Measurements from ENCODE around the gene SCARF2.

The SCARF2 gene

GRCh38 chr22:20418211-20418788 is 19.3 kb downstream of the SCARF2 start:
- Histone ChIP-seq H3K4me1 (ENCODE audit: control insufficient read depth, insufficient read depth, low read length) (no peaks in the 10 kb centered on the region), H3K36me3 (ENCODE audit: control insufficient read depth in 2 of 2, insufficient read depth in 1 of 2, low read length in 2 of 2) (no peaks in the 10 kb centered on the region), H3K27ac (ENCODE audit: extremely low read depth, low read depth, low read length) (no peak overlapping the region), H3K4me3 (ENCODE audit: low read depth, low read length) (peak overlapping the region; percentile 40), H3K9me3 (ENCODE audit: control insufficient read depth, insufficient read depth, low read depth, low read length) (no peaks in the 10 kb centered on the region)
- ChIA-PET POLR2A (interaction anchor here (0.6 to 1.1 kb wide), 11 partner anchors 12 to 227 kb away, joined by 3 to 8 read pairs (median 5); partner anchors contain the start of genes DGCR6L and KLHL22), CTCF (interaction anchor here (0.5 to 4.5 kb wide), 44 partner anchors 10 to 585 kb away, joined by 3 to 133 read pairs (median 4); partner anchors contain the start of genes DGCR6L and ZNF74)
- peak; percentile 100 for TF ChIP-seq ZNF362 (tag by site-specific recombination; IDR thresholded peaks at IDR 0.05)
- TF ChIP-seq HOXA7 (CRISPR knock-in tag; IDR thresholded peaks at IDR 0.05; ENCODE audit: borderline replicate concordance): no peak
- TF ChIP-seq ZNF391 (tag by site-specific recombination; IDR thresholded peaks at IDR 0.05; ENCODE audit: borderline replicate concordance, low read depth): peak; percentile 55; the same call in 1 of the 2 replicates
- TF ChIP-seq ZNF133 (tag by site-specific recombination; IDR thresholded peaks at IDR 0.05): no peak
- no peak for TF ChIP-seq ZNF624 (tag by site-specific recombination; IDR thresholded peaks at IDR 0.05)
- TF ChIP-seq ZNF639 (tag by site-specific recombination; IDR thresholded peaks at IDR 0.05): no peak
- no peak for TF ChIP-seq ZBTB6 (tag by site-specific recombination; IDR thresholded peaks at IDR 0.05)
- 0 out of 2 replicates have a peak, but pooled peaks have one; percentile 78 for TF ChIP-seq ZNF121 (tag by site-specific recombination; IDR thresholded peaks at IDR 0.05)
- TF ChIP-seq GLI2 (tag by site-specific recombination; IDR thresholded peaks at IDR 0.05; ENCODE audit: borderline replicate concordance, low read depth): no peak
- no peak for TF ChIP-seq KLF10 (tag by site-specific recombination; IDR thresholded peaks at IDR 0.05)
- 0 out of 2 replicates have a peak, but pooled peaks have one; percentile 39 for TF ChIP-seq ZNF366 (tag by site-specific recombination; conservative IDR thresholded peaks at IDR 0.05)
- TF ChIP-seq ZNF302 (tag by site-specific recombination; IDR thresholded peaks at IDR 0.05; ENCODE audit: low read depth): no peak
- TF ChIP-seq OSR2 (tag by site-specific recombination; IDR thresholded peaks at IDR 0.05): no peak; the same call in 1 of the 2 replicates
- no peak for TF ChIP-seq ZNF677 (tag by site-specific recombination; IDR thresholded peaks at IDR 0.05)
- no peak for TF ChIP-seq ZNF530 (tag by site-specific recombination; IDR thresholded peaks at IDR 0.05; ENCODE audit: low read depth)
- peak; percentile 48; the same call in 1 of the 2 replicates for TF ChIP-seq ZXDB (tag by site-specific recombination; IDR thresholded peaks at IDR 0.05)
- TF ChIP-seq ZNF791 (tag by site-specific recombination; IDR thresholded peaks at IDR 0.05): no peak
- TF ChIP-seq ZBTB1 (tag by site-specific recombination; IDR thresholded peaks at IDR 0.05): no peak
- TF ChIP-seq ZNF555 (tag by site-specific recombination; conservative IDR thresholded peaks at IDR 0.05): no peak
- no peak for TF ChIP-seq ZNF747 (tag by site-specific recombination; IDR thresholded peaks at IDR 0.05)
- no peak for TF ChIP-seq ZNF513 (tag by site-specific recombination; IDR thresholded peaks at IDR 0.05)
- peak; percentile 81 for TF ChIP-seq ZNF324 (tag by site-specific recombination; IDR thresholded peaks at IDR 0.05)
- TF ChIP-seq ZNF707 (tag by site-specific recombination; IDR thresholded peaks at IDR 0.05): no peak
- TF ChIP-seq ZNF132 (tag by site-specific recombination; IDR thresholded peaks at IDR 0.05; ENCODE audit: borderline replicate concordance): no peak
- no peak for TF ChIP-seq ZNF48 (tag by site-specific recombination; IDR thresholded peaks at IDR 0.05)
- no peak for TF ChIP-seq ZNF473 (tag by site-specific recombination; IDR thresholded peaks at IDR 0.05)
- peak; percentile 80 for TF ChIP-seq BCL11A (tag by site-specific recombination; IDR thresholded peaks at IDR 0.05; ENCODE audit: low read depth)
- no peak for TF ChIP-seq ZNF114 (tag by site-specific recombination; IDR thresholded peaks at IDR 0.05)
- TF ChIP-seq ZNF174 (tag by site-specific recombination; IDR thresholded peaks at IDR 0.05): no peak
- TF ChIP-seq FEZF1 (tag by site-specific recombination; IDR thresholded peaks at IDR 0.05): no peak
- TF ChIP-seq ZNF600 (tag by site-specific recombination; IDR thresholded peaks at IDR 0.05): peak; percentile 86

Data from HEK293 (cell line).